GM12801 (cell line): ENCODE measurements around the gene ETS1.

ENCODE experiments used
- CTCF ChIP-seq: IDR thresholded peaks from one replicate; pipeline ENCODE4 v1.5.1; 2011; ENCODE audit warnings: control low read depth; ENCODE audit not compliant: insufficient read length; ENCODE audit errors: extremely low read depth

ETS1 gene

GRCh38 chr11:128521682-128522054, 65.7 kb downstream of the ETS1 start:
- no peak for TF ChIP-seq CTCF

DNA sequence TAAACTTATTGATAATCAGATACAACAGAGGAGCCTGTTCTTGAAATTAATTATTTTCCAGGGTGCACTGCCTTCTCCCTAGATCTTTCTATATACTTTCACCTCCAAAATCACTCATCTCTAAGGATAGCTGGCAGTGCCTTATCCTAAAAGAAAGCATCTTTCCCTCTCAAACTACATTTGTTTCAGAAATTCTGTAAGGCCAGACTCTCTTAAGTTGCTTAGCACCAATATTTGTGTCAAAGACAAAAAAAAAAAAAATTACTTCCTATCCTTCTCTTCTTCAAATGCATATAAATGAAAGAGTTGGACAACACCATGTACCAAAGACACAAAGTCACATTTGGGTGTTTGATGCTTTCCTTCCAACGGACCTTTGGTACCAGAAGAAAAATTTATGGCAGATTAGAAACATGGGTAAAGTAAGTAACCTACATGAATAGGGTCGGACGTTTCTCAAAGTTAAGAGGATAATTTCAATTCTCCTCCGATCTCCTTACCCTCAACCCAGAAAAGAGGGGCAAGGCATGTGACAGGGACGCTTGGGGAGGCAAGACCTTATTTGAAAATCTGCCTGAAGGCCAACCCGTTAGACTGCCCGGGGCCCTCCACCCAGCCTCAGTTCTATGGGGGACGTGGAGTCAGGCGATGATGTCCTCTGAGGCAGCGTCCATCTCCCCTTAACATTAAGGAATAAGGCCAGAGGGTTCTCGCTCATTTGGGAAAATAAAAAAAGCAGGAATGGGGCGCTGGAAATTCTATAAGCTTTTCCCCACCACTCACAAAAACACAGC, 66.3 kb downstream of the ETS1 start:
- no peak for TF ChIP-seq CTCF

- no peak for TF ChIP-seq CTCF
Measured at GRCh38 chr11:128520206-128520887, 67.0 kb downstream of the ETS1 start.

DNA sequence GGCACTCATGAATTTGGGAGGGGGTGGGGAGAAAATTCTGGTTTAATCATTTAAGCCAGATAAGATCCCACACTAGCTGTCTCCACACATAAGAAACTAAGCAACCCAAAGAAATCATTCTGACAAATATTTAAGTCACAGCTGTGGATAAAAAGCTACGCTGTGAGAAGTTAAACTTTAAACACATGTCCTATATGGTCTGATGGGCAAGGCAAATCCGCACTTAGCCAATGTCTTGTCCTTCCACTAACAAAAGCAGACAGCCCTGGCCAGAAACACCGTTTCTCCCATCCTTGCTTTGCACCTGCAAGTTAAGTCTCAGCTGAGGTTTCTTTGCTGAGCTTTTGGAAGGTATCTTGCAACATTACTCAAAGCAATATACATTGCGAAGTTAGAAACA, 68.0 kb downstream of the ETS1 start:
- TF ChIP-seq CTCF = no peak

GRCh38 chr11:128518493-128519207, 68.7 kb downstream of the ETS1 start:
- no peak for TF ChIP-seq CTCF

DNA sequence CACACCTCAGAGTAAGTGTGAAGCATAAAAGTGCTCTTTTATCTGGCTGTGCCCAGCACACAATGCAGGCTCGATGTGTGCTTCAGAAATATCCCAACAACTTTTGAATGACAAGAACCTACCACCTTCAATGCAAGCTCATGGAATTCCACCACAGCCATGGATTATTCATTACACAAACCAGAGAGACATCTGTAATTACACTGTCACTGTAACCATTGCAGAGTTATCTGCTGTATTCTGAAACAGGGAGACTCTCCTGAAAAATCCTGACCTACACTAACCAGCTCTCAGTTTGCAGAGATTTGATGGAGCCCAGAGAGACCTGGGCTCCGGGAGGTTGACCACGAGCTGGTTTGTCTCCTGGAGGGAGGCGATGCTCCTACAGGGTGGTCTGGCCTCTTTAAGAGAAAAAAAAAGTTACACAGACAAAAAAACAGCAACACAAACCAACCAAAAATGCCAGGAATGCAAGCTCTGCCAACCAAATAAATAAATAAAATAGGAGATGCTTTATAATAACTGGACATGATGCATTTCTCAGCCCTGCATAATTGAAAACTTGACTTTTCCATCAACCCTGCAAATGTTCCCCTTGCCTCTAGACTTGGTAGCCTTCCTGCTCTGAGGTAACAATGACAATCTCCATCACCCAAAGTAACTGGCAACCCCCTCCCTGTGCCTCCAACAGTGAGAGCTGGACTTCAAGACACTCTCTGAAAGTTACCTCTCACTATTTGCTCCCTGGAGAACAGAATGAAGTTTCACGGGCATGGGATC, 69.7 kb downstream of the ETS1 start:
- TF ChIP-seq CTCF = no peak

GRCh38 chr11:128516886-128517285, 70.5 kb downstream of the ETS1 start:
- no peak for TF ChIP-seq CTCF
